CD4-positive, alpha-beta T cell treated with Interferon alpha-2 for 1 hour (primary cell): Measurements from ENCODE around the gene PSENEN.

Experiments used
- DNase-seq, 2 donors: peaks; one replicate each; pipeline ENCODE4 v3.0.0-alpha.2; 2020 to 2022

PSENEN gene

GRCh38 chr19:35734273-35734672, 11.2 kb upstream of the PSENEN start:
- no peak for DNase-seq

GRCh38 chr19:35734889-35735288, 10.6 kb upstream of the PSENEN start:
- DNase-seq = no peak

GRCh38 chr19:35736913-35737886, 8.3 kb upstream of the PSENEN start:
- DNase-seq = peak in 1 of 2 donors; percentile 41

- DNase-seq = no peak
Observed at GRCh38 chr19:35738021-35738886, 7.2 kb upstream of the PSENEN start.

GRCh38 chr19:35738887-35739229, 6.6 kb upstream of the PSENEN start:
- no peak for DNase-seq

GRCh38 chr19:35739275-35740107, 6.0 kb upstream of the PSENEN start:
- DNase-seq = no peak

GRCh38 chr19:35740108-35740422, 5.4 kb upstream of the PSENEN start:
- no peak for DNase-seq

- peak; percentile 95 for DNase-seq
Observed at GRCh38 chr19:35740423-35741202, 4.8 kb upstream of the PSENEN start.

GRCh38 chr19:35741203-35741515, 4.3 kb upstream of the PSENEN start:
- DNase-seq = no peak

- DNase-seq = peak; percentile 77 to 79
Observed at GRCh38 chr19:35742121-35742724, 3.2 kb upstream of the PSENEN start, which contains the start of gene IGFLR1. TSS of gene IGFLR1 (minus strand) at chr19:35742452. CDS start at chr19:35741180, 1,272 bp downstream.

- DNase-seq = no peak
Observed at GRCh38 chr19:35743640-35744429, 1.6 kb upstream of the PSENEN start.

GRCh38 chr19:35744430-35745327, 772 bp upstream of the PSENEN start:
- peak; percentile 95 to 97 for DNase-seq

- no peak for DNase-seq
Observed at GRCh38 chr19:35746087-35746462, 624 bp downstream of the PSENEN start.

- no peak for DNase-seq
Observed at GRCh38 chr19:35746531-35746930, 1.1 kb downstream of the PSENEN start.

GRCh38 chr19:35748106-35749020, 2.9 kb downstream of the PSENEN start, which contains the start of gene LIN37:
TSS of gene LIN37 (plus strand) at chr19:35748576. CDS start at chr19:35748725, 149 bp downstream.
- peak; percentile 99 to 100 for DNase-seq

GRCh38 chr19:35750167-35750566, 4.7 kb downstream of the PSENEN start:
- DNase-seq = no peak

- DNase-seq = no peak
Observed at GRCh38 chr19:35751839-35752745, 6.6 kb downstream of the PSENEN start.
